NB4 (cell line): Measurements from ENCODE around the gene CPNE4.

ENCODE experiments used
- DNase-seq: peaks from one replicate; pipeline ENCODE4 v3.0.0; 2010; ENCODE audit warnings: low read depth
- H3K4me3 ChIP-seq: one replicate; pipeline ENCODE4 v1.5.1; 2011; ENCODE audit warnings: mild to moderate bottlenecking, low read depth, low read length, moderate library complexity
- MYC ChIP-seq: IDR thresholded peaks from 2 replicates; pipeline ENCODE4 v1.6.1; 2011; ENCODE audit warnings: low read depth, low read length
- POLR2A ChIP-seq: IDR thresholded peaks from 2 replicates; pipeline ENCODE4 v1.6.1; 2011; ENCODE audit warnings: mild to moderate bottlenecking; ENCODE audit not compliant: insufficient read length; ENCODE audit errors: extremely low read depth
- TF ChIP-seq, protein P1 (sequence below): IDR thresholded peaks from 2 replicates; pipeline ENCODE4 v1.6.1; 2011; ENCODE audit warnings: low read depth, low read length
- TF ChIP-seq, protein P2 (sequence below): IDR thresholded peaks from one replicate; pipeline ENCODE4 v1.5.1; 2012; ENCODE audit warnings: low read depth, low read length

Gene CPNE4

DNA sequence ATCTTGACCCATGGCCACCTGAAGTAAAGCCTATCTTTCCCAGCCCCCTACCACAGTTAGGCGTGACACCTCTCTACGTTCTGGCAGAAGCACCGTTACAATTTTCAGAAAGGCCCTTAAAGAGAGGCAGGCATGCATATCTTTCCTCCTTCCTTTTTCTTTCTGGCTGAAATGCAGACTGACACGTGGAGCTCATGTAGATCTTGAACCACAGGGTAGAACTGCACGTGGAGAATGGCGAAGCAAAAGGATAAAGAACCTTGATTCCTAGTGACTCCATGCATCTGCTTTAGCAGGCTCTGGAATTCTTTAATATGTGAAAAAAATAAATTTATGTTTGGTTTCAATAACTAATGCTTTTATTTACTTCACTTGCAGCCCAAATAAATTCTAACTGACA, 166.6 kb downstream of the CPNE4 start:
- TF ChIP-seq POLR2A: no peak
- TF ChIP-seq, protein P1, sequence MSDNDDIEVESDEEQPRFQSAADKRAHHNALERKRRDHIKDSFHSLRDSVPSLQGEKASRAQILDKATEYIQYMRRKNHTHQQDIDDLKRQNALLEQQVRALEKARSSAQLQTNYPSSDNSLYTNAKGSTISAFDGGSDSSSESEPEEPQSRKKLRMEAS: no peak
- no peak for TF ChIP-seq MYC
- TF ChIP-seq, protein P2, sequence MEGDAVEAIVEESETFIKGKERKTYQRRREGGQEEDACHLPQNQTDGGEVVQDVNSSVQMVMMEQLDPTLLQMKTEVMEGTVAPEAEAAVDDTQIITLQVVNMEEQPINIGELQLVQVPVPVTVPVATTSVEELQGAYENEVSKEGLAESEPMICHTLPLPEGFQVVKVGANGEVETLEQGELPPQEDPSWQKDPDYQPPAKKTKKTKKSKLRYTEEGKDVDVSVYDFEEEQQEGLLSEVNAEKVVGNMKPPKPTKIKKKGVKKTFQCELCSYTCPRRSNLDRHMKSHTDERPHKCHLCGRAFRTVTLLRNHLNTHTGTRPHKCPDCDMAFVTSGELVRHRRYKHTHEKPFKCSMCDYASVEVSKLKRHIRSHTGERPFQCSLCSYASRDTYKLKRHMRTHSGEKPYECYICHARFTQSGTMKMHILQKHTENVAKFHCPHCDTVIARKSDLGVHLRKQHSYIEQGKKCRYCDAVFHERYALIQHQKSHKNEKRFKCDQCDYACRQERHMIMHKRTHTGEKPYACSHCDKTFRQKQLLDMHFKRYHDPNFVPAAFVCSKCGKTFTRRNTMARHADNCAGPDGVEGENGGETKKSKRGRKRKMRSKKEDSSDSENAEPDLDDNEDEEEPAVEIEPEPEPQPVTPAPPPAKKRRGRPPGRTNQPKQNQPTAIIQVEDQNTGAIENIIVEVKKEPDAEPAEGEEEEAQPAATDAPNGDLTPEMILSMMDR: no peak
- H3K4me3 ChIP-seq: no peak overlapping the region
- no peak for DNase-seq

DNA sequence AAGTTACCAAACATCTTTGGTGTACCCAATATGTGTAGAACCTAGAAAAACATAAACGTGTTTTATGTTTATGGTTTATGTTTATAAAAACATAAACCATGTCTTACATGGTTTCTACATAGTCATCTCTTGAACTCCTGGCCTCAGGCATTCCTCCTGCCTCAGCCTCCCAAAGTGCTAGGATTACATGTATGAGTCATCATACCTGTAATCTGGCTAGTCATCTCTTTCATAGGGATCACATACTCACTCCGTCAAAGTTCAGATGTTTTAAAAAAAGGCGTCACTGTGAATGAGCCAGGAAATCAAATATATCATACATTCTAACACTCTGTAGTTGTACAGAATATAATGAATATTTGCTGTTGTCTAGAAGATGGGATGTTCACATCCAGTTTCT, 178.6 kb downstream of the CPNE4 start:
- DNase-seq: no peak
- TF ChIP-seq, protein P2: no peak
- no peak for TF ChIP-seq MYC
- TF ChIP-seq POLR2A: no peak
- TF ChIP-seq, protein P1: no peak
- H3K4me3 ChIP-seq: no peak overlapping the region

DNA sequence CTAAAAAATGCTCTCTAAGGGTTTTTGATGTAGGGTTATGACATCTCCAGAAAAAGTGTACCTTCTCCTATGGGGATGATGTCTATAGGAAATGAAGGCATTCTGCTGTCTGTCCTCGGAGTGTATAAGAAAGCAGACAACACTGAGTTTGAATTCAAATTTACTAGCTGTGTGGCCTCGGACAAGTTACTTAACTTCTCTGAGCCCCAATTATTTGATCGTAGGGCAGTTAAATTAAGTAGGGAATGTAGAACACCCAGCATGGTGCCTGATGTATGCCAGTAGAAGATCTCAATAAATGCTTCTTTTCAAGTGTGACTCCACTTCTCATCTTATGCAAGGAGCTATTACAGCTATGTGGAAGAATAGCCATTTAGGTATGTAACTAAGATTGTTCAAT, 184.6 kb downstream of the CPNE4 start:
- no peak overlapping the region for H3K4me3 ChIP-seq
- DNase-seq: no peak
- TF ChIP-seq POLR2A (no peak), MYC (no peak)
- TF ChIP-seq, protein P2: no peak
- TF ChIP-seq, protein P1: no peak

DNA sequence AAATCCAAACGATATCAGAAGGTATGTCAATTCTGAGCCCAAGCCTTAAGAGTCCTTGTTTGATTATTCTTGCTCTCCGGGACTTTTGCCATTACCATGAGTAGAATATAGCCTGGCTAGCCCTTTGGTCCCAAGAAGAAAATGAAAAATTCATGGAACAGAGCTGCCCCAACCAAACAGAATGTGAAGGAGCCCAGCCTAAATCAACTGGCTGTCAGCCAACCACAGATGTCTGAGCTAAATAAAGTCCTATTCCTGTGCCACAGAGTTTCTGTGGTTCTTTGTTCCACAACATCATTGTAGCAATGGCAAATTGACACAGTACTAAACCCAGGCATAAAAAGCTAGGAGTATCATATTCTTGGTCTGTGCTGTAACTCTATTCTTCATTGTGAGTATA, 185.2 kb downstream of the CPNE4 start:
- DNase-seq: no peak
- H3K4me3 ChIP-seq: no peak overlapping the region
- TF ChIP-seq, protein P2: no peak
- no peak for TF ChIP-seq MYC
- no peak for TF ChIP-seq POLR2A
- TF ChIP-seq, protein P1: no peak

DNA sequence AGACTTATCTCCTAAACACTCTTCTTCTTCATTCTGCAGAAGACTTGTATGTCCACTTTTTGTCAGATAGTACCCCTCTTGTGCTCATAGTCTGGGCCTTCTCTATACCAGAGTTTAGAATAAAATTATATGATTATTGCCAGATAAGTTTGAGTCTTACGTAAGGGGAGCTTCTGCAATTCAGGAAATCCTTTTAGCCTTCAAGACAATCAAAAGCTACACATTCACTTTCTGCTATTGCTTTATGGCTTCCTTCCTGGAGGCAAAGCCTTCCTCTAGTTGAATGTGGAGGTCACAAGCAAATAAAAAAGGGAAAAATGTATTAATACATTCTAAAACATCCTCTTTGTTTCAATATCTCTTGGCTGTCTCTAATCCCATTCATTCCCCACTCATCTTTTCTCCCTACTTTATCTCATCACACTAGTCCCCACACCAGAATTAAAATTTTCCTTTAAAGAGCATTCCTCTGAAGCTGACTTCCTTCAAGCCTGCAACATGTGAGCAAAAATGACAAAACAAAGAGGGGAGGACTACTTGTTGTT, 186.8 kb downstream of the CPNE4 start:
- H3K4me3 ChIP-seq: no peak overlapping the region
- DNase-seq: no peak
- TF ChIP-seq, protein P2: no peak
- TF ChIP-seq MYC (no peak), POLR2A (no peak)
- TF ChIP-seq, protein P1: no peak
